ENCODE measurements around the gene SLC35G3. TPM values are rescaled to one million over a fixed set of nuclear protein-coding genes. Genes with fewer than 3 reads are reported as not detected.

The SLC35G3 gene
- total and polyA plus RNA-seq, 2 of the 8 experiments (the other 6 are each of a cell fraction or from before 2014, with no cell fraction given), result not detected

DNA sequence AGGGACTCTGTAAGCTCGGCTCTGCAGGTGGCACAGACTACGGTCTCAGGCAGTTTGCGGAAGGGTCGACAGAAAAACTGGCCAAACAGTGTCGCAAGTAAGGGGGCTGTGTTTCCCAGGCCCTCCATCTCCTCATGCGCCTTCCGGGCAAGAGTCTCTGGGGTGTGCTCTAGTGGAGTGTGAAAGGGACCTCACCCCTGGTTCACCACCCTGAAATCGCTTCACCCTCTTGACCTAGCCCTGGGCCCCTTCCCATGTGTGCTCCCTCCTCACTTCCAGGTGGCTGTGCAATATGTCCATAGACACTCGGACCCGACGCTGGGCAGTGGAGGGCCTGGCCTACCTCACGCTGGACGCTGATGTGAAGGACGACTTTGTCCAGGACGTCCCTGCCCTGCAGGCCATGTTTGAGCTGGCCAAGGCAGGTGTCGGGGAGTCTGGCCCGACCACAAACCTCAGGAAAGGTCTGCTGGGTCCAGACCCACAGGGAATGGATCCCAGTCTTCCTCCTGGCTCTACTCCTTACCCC lies 24.3 kb downstream of the SLC35G3 start:
- DNase-seq (ENCODE audit: low read depth in 1 of 2, low spot score in 2 of 2) (no peak), FAIRE-seq (no peak)
- Histone ChIP-seq H3K9ac (replicated peaks in 1 of 4; ENCODE audit: extremely low read depth in 1 of 4, low read depth in 3 of 4, low read length in 3 of 4) (no peak overlapping the region), H4K8ac (ENCODE audit: extremely low read depth, insufficient read depth, low read length) (no peak overlapping the region; the same call in 1 of the 2 replicates), H3K27ac (ENCODE audit: low read depth, low read length) (no peak overlapping the region), H3K23ac (ENCODE audit: insufficient read length) (no peak overlapping the region), H3K79me2 (ENCODE audit: control insufficient read depth in 1 of 2, insufficient read depth in 2 of 2, low read length in 2 of 2) (no peaks in the 10 kb centered on the region), H3K4me3 (ENCODE audit: extremely low read depth in 1 of 4, insufficient read depth in 2 of 4, low read depth in 3 of 4, low read length in 4 of 4) (no peak overlapping the region), H2AFZ (ENCODE audit: low read length) (peak overlapping the region; percentile 45; the same call in 1 of the 2 replicates), H3K27me3 (replicated peaks in 1 of 4; ENCODE audit: control insufficient read depth in 3 of 4, extremely low read depth in 1 of 4, insufficient read depth in 3 of 4, low read length in 3 of 4) (no peaks in the 10 kb centered on the region), H3K9me3 (ENCODE audit: insufficient read depth in 2 of 2, low read depth in 1 of 2, low read length in 1 of 2) (no peaks in the 10 kb centered on the region), H3K56ac (replicated peaks; ENCODE audit: insufficient read length, low read depth, low read length) (no peak overlapping the region), H2BK20ac (ENCODE audit: low read length) (no peak overlapping the region), H3K79me1 (ENCODE audit: low read depth, low read length) (no peaks in the 10 kb centered on the region), H4K91ac (replicated peaks; ENCODE audit: insufficient read length, low read length) (no peak overlapping the region), H3K4me1 (replicated peaks in 1 of 4; ENCODE audit: control insufficient read depth in 3 of 4, insufficient read depth in 4 of 4, low read length in 3 of 4) (no peaks in the 10 kb centered on the region; a peak in 1 of 7 replicates), H3K18ac (ENCODE audit: extremely low read depth, low read length) (no peak overlapping the region), H3K36me3 (ENCODE audit: control insufficient read depth in 2 of 4, insufficient read depth in 4 of 4, low read length in 3 of 4) (no peaks in the 10 kb centered on the region), H2BK5ac (ENCODE audit: low read depth, low read length) (no peak overlapping the region), H2BK120ac (replicated peaks; ENCODE audit: low read depth, low read length) (no peak overlapping the region), H3K14ac (ENCODE audit: insufficient read length) (no peak overlapping the region), H2AK5ac (ENCODE audit: low read depth, low read length) (no peak overlapping the region), H4K20me1 (replicated peaks in 1 of 2; ENCODE audit: control insufficient read depth in 1 of 2, insufficient read depth in 2 of 2, low read length in 2 of 2) (no peaks in the 10 kb centered on the region), H2BK12ac (ENCODE audit: low read depth, low read length) (no peak overlapping the region), H3K4ac (replicated peaks; ENCODE audit: insufficient read length, low read depth, low read length) (no peak overlapping the region), H2BK15ac (ENCODE audit: low read length) (no peak overlapping the region), H3K4me2 (ENCODE audit: insufficient read depth in 1 of 2, low read depth in 2 of 2, low read length in 2 of 2) (no peak overlapping the region), H3K23me2 (ENCODE audit: low read depth, low read length) (no peaks in the 10 kb centered on the region; the same call in 1 of the 2 replicates), H4K5ac (ENCODE audit: insufficient read length, low read depth, low read length) (no peak overlapping the region)
- ChIA-PET CTCF (ENCODE audit: partially characterized antibody) (interaction anchor here (1.2 to 1.7 kb wide), 7 partner anchors 10 to 373 kb away, joined by 3 to 10 read pairs (median 3); no protein-coding TSS in a partner anchor), POLR2A (ENCODE audit: partially characterized antibody) (interaction anchor here (1.3 kb wide), 1 partner anchor 28 kb away, joined by 5 read pairs; no protein-coding TSS in a partner anchor)
- no peak for TF ChIP-seq HDAC6 (IDR thresholded peaks at IDR 0.05; ENCODE audit: low read depth, low read length)
- 89% methylated on average over 17 of the region's 17 CpGs; no CpG with 5 or more reads in 1 of the 2 experiments for WGBS, 2 experiments (ENCODE audit: extremely low coverage in 1 of 2, insufficient coverage in 1 of 2, insufficient read length in 1 of 2, insufficient replicate concordance in 2 of 2, low coverage in 1 of 2, low lambda C conversion rate in 2 of 2, missing lambda C conversion rate in 1 of 2)
